NCI-H524 (cell line): ENCODE measurements around the gene GALE.
"Not testable (repeated sequence)": the region's sequence is repeated elsewhere in the genome, so short reads cannot be mapped to it uniquely, and the experiment has no call there.

Experiments used
- DNase-seq, 2 experiments: peaks; one replicate each; lab custom pipeline; 2025; lab: John Stamatoyannopoulos, UW

The GALE gene

GRCh38 chr1:23809751-23810171 lies 9.2 kb upstream of the GALE start:
- peak in 1 of 2 experiments; percentile 53 for DNase-seq

- DNase-seq: no peak
Measured at GRCh38 chr1:23807453-23807852, 6.9 kb upstream of the GALE start.

GRCh38 chr1:23806280-23806679 lies 5.7 kb upstream of the GALE start:
- no peak for DNase-seq

- DNase-seq: no peak
Measured at GRCh38 chr1:23805025-23805424, 4.5 kb upstream of the GALE start.

GRCh38 chr1:23804183-23804835 lies 3.8 kb upstream of the GALE start:
- DNase-seq: no peak

- DNase-seq: no peak
Measured at GRCh38 chr1:23803674-23804073, 3.1 kb upstream of the GALE start.

GRCh38 chr1:23802809-23803342 lies 2.3 kb upstream of the GALE start:
- not testable (repeated sequence) for DNase-seq

GRCh38 chr1:23801876-23802275 lies 1.3 kb upstream of the GALE start:
- DNase-seq: no peak

GRCh38 chr1:23801338-23801748 lies 789 bp upstream of the GALE start:
- no peak for DNase-seq

- no peak for DNase-seq
Measured at GRCh38 chr1:23799570-23800399, 769 bp downstream of the GALE start.

GRCh38 chr1:23799255-23799569 lies 1.3 kb downstream of the GALE start:
- no peak for DNase-seq

- DNase-seq: no peak
Measured at GRCh38 chr1:23798662-23799142, 1.9 kb downstream of the GALE start.

GRCh38 chr1:23797478-23798448 lies 2.8 kb downstream of the GALE start:
- no peak for DNase-seq

GRCh38 chr1:23796466-23797271 lies 3.9 kb downstream of the GALE start:
- no peak for DNase-seq

GRCh38 chr1:23795676-23796465 lies 4.7 kb downstream of the GALE start:
- DNase-seq: no peak

- DNase-seq: not testable (repeated sequence)
Measured at GRCh38 chr1:23794732-23795182, 5.8 kb downstream of the GALE start.

- no peak for DNase-seq
Measured at GRCh38 chr1:23793861-23794731, 6.5 kb downstream of the GALE start.

GRCh38 chr1:23793018-23793781 lies 7.4 kb downstream of the GALE start:
- no peak for DNase-seq
